Prostate gland (tissue), 2 donors: ENCODE results near the gene TRIM10.

Source experiments
- POLR2AphosphoS5 ChIP-seq: sonication (generic); formaldehyde crosslinking; IDR thresholded peaks from one replicate; pipeline ENCODE4 v1.6.1; 2017; ENCODE audit warnings: antibody characterized with exemption
- TF ChIP-seq, protein P1 (sequence below), 4 experiments: fragments of 200-600 bp in 2 of 4; fragments of 450-650 bp in 2 of 4; sonication (generic) in 2 of 4; IDR thresholded peaks; 1 replicate in 3 of 4; 2 replicates in 1 of 4; pipeline ENCODE4 v1.5.1; 2016 to 2019; ENCODE audit warnings: antibody characterized with exemption in 4 of 4, mild to moderate bottlenecking in 2 of 4, moderate library complexity in 2 of 4

DNA sequence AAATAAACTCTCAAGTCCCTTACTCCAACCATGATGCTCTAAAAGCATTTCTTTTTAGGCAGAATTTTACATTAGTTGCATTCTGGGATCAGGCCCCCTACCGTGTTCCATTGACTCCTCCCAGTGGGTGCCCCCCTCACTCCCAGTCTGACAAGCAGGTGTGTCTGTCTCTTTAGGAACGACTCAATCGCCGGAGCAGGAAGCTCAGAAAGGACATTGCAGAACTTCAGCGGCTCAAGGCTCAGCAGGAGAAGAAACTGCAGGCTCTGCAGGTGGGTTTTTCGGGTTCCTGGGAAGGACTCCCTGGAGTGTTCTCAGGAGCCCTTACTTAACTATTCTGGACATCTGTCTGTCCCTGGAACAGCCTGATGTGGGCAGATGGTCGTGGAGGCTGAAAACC, 15.2 kb downstream of the TRIM10 start:
- no peak for TF ChIP-seq POLR2AphosphoS5
- TF ChIP-seq, protein P1, sequence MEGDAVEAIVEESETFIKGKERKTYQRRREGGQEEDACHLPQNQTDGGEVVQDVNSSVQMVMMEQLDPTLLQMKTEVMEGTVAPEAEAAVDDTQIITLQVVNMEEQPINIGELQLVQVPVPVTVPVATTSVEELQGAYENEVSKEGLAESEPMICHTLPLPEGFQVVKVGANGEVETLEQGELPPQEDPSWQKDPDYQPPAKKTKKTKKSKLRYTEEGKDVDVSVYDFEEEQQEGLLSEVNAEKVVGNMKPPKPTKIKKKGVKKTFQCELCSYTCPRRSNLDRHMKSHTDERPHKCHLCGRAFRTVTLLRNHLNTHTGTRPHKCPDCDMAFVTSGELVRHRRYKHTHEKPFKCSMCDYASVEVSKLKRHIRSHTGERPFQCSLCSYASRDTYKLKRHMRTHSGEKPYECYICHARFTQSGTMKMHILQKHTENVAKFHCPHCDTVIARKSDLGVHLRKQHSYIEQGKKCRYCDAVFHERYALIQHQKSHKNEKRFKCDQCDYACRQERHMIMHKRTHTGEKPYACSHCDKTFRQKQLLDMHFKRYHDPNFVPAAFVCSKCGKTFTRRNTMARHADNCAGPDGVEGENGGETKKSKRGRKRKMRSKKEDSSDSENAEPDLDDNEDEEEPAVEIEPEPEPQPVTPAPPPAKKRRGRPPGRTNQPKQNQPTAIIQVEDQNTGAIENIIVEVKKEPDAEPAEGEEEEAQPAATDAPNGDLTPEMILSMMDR (IDR thresholded peaks at IDR 0.05): no peak
